Ovary (tissue), 3 donors: ENCODE results near the gene CD36.

Experiments
- EP300 ChIP-seq: sonication (generic); formaldehyde crosslinking; IDR thresholded peaks from one replicate; pipeline ENCODE4 v1.6.1; 2017; ENCODE audit warnings: antibody characterized with exemption
- TF ChIP-seq, protein P1 (sequence below), 3 donors: fragments of 450-650 bp in 2 of 3; fragments of 200-600 bp in 1 of 3; IDR thresholded peaks; one replicate each; pipeline versions ENCODE4 v1.5.1 to v1.8.0; 2016 to 2022; ENCODE audit warnings: antibody characterized with exemption in 3 of 3, mild to moderate bottlenecking in 1 of 3
- donor health status: DM: no; HTN: no; CAD: no.

DNA sequence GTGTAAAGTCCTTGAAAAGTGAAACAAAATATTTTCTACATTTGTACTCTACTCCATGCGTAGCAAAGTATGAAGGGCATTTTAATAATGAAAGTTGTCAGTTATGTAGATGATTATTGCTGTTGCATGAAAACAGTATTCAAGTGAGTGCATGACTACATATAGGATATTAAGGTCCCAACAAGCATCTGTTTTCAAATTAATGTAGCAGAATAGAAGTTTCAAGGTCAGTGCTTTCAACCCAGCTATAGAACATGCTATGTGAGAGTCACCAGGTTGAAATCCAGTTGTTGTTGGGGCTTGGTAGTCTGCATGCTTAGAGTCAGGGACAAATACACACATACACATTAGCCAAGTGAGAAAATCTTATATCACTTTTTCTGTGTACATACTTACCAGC, 14.8 kb downstream of the CD36 start:
- TF ChIP-seq EP300: no peak
- TF ChIP-seq, protein P1, sequence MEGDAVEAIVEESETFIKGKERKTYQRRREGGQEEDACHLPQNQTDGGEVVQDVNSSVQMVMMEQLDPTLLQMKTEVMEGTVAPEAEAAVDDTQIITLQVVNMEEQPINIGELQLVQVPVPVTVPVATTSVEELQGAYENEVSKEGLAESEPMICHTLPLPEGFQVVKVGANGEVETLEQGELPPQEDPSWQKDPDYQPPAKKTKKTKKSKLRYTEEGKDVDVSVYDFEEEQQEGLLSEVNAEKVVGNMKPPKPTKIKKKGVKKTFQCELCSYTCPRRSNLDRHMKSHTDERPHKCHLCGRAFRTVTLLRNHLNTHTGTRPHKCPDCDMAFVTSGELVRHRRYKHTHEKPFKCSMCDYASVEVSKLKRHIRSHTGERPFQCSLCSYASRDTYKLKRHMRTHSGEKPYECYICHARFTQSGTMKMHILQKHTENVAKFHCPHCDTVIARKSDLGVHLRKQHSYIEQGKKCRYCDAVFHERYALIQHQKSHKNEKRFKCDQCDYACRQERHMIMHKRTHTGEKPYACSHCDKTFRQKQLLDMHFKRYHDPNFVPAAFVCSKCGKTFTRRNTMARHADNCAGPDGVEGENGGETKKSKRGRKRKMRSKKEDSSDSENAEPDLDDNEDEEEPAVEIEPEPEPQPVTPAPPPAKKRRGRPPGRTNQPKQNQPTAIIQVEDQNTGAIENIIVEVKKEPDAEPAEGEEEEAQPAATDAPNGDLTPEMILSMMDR (IDR thresholded peaks at IDR 0.05): no peak
